Type B pancreatic cell (in vitro differentiated cells): ENCODE measurements around the gene SRSF6. TPM values are rescaled to one million over a fixed set of nuclear protein-coding genes. Genes with fewer than 3 reads are reported as not detected.
"Not testable (repeated sequence)": the region's sequence is repeated elsewhere in the genome, so short reads cannot be mapped to it uniquely, and the experiment has no call there.

ENCODE experiments used
- DNase-seq: peaks from one replicate; pipeline ENCODE4 v3.0.0; 2021; ENCODE audit warnings: mixed read lengths; ENCODE audit not compliant: unreplicated experiment; ENCODE audit errors: extremely low spot score
- H3K27ac Mint-ChIP-seq: 2 replicates; pipeline ENCODE4 v1.8.0; 2021; ENCODE audit warnings: mild to moderate bottlenecking, mixed read lengths
- H3K27me3 Mint-ChIP-seq: 2 replicates; pipeline ENCODE4 v1.8.0; 2021; ENCODE audit warnings: mixed read lengths
- H3K36me3 Mint-ChIP-seq: 2 replicates; pipeline ENCODE4 v1.8.0; 2021; ENCODE audit warnings: mixed read lengths
- H3K4me1 Mint-ChIP-seq: one replicate; pipeline ENCODE4 v1.8.0; 2021; ENCODE audit warnings: mixed read lengths; ENCODE audit not compliant: unreplicated experiment
- H3K4me3 Mint-ChIP-seq: 2 replicates; pipeline ENCODE4 v1.8.0; 2021; ENCODE audit warnings: mild to moderate bottlenecking, mixed read lengths
- H3K9me3 Mint-ChIP-seq: 2 replicates; pipeline ENCODE4 v1.8.0; 2021; ENCODE audit warnings: mixed read lengths
- CTCF ChIP-seq: fragments of 200-600 bp; sonication (generic); conservative IDR thresholded peaks from 2 replicates; pipeline ENCODE4 v1.5.0; 2021; ENCODE audit warnings: antibody characterized with exemption, mild to moderate bottlenecking
- total RNA-seq: library from RNA; stranded (reverse); gene quantifications from 2 replicates; pipeline ENCODE4 v1.2.1, GENCODE V29; 2021; ENCODE audit warnings: low replicate concordance

SRSF6 gene
- total RNA-seq, 1 donor from 2014 or later, result 280 TPM

DNA sequence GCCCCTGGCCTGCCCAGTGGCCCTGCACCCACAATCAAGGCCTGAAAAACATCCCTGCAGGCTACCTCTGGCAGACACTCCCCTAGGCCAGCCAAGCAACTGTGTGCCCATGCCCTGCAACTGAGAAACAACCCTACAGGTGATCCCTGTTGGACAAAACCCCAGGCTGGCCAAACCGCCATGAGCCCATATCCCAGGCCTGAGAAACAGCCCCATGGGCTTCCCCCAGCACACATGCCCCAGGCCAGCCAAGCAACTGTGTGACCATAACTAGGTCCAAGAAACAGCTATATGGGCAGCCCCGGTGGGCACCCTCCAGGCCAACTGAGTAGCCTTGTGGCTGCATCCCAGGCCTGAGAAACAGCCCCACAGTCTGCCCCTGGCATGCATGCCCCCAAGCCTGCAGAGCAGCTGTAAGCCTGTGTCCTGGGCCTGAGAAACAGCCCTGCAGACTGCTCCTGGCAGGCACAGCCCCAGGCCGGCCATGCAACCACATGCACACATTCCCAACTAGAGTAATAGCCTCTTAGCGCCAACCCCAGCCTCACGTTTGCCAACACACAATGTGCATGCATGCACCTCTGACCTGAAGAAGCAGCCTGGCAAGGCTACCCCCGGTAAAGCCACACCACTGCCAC is 41.0 kb upstream of the SRSF6 start:
- peaks cover 5% of the 10 kb centered on the region for H3K9me3 Mint-ChIP-seq
- no peaks in the 10 kb centered on the region for H3K27me3 Mint-ChIP-seq
- H3K4me1 Mint-ChIP-seq, result no peaks in the 10 kb centered on the region
- no peaks in the 10 kb centered on the region for H3K36me3 Mint-ChIP-seq
- no peak for TF ChIP-seq CTCF
- DNase-seq, result no peak
- no peak overlapping the region for H3K27ac Mint-ChIP-seq
- H3K4me3 Mint-ChIP-seq, result no peak overlapping the region

DNA sequence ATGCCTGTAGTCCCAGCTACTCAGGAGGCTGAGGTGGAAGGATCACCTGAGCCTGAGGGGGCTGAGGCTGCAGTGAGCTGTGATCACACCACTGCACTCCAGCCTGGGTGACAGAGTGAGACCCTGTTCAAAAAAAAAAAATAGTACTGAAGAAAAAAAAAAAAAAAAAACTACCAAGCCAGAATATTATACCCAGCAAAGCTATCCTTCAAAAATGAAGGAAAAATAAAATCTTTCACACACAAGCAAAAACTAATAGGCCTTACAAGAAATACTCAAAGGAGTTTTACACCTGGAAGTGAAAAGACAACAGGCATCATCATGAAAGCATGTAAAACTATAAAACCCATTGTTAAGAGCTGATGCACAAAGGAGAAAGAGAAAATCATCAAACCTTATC is 37.5 kb upstream of the SRSF6 start:
- Mint-ChIP-seq H3K4me1 (no peaks in the 10 kb centered on the region), H3K9me3 (peaks cover 5% of the 10 kb centered on the region), H3K27ac (no peak overlapping the region), H3K4me3 (no peak overlapping the region), H3K27me3 (peaks cover 8% of the 10 kb centered on the region), H3K36me3 (no peaks in the 10 kb centered on the region)
- no peak for DNase-seq
- no peak for TF ChIP-seq CTCF

DNA sequence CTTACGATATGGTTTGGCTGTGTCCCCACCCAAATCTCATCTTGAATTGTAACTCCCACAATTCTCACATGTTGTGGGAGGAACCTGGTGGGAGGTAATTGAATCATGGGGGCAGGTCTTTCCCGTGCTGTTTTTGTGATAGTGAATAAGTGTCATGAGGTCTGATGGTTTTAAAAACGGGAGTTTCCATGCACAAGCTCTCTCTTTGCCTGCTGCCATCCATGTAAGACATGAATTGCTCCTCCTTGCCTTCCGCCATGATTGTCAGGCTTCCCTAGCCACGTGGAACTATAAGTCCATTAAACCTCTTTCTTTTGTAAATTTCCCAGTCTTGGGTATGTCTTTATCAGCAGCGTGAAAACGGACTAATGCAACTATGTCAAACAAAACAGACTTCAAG is 36.8 kb upstream of the SRSF6 start:
- not testable (repeated sequence) for H3K27ac Mint-ChIP-seq, H3K4me1 Mint-ChIP-seq, H3K36me3 Mint-ChIP-seq, H3K9me3 Mint-ChIP-seq, DNase-seq, H3K4me3 Mint-ChIP-seq
- H3K27me3 Mint-ChIP-seq, result peaks cover 14% of the 10 kb centered on the region

DNA sequence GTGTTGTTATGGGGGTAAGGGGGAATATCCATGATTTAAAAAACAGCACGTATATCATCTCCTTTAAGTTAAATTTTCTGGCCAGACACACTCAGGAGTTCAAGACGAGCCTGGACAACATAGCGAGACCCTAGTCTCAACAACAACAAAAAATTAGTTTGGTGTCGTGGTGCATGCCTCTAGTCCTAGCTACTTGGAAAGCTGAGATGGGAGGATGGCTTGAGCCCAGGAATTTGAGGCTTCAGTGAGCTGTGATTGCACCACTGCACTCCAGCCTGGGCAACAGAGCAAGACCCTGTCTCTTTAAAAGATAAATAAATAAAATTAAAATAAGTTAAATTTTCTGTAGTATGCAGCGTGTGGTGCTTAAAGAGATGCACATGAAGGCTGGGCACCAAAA is 31.5 kb upstream of the SRSF6 start:
- no peak for TF ChIP-seq CTCF
- Mint-ChIP-seq H3K27me3 (peaks cover 31% of the 10 kb centered on the region), H3K4me1 (no peaks in the 10 kb centered on the region), H3K9me3 (peaks cover under 1% of the 10 kb centered on the region), H3K36me3 (no peaks in the 10 kb centered on the region), H3K4me3 (no peak overlapping the region), H3K27ac (no peak overlapping the region)
- DNase-seq, result no peak

- Mint-ChIP-seq H3K36me3 (no peaks in the 10 kb centered on the region), H3K4me3 (no peak overlapping the region), H3K27ac (no peak overlapping the region), H3K4me1 (no peaks in the 10 kb centered on the region), H3K27me3 (peaks cover 35% of the 10 kb centered on the region), H3K9me3 (no peaks in the 10 kb centered on the region)
- TF ChIP-seq CTCF, result no peak
- DNase-seq, result no peak
These were observed 27.2 kb upstream of the SRSF6 start for GRCh38 chr20:43430265-43431133.

DNA sequence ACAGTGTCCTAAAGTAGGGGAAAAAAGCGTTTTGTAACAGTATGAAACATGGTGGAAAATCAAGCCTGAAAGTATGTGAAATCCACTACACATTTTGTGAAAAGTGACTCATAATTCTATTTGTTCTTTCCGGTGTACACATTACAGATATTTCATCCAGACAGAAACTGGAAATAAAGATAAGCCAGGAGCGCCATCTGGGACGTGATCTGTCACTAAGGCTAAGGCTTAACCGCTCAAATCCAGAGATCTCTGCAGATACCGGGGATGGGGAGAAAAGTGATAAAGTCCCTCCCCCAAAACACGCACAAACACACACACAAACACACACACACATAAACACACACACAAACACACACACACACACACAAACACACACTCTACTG is 26.6 kb upstream of the SRSF6 start:
- Mint-ChIP-seq H3K27me3 (peaks cover 36% of the 10 kb centered on the region), H3K9me3 (no peaks in the 10 kb centered on the region), H3K36me3 (no peaks in the 10 kb centered on the region), H3K4me3 (no peak overlapping the region), H3K27ac (no peak overlapping the region), H3K4me1 (no peaks in the 10 kb centered on the region)
- no peak for TF ChIP-seq CTCF
- DNase-seq, result no peak
